ENCODE results near the gene TFF3.
A peak's percentile ranks its signal among the peaks of the same experiment; 100 is the strongest.

Gene TFF3

GRCh38 chr21:42315296-42315891 is at the start of gene TFF3:
Gene TFF3, minus strand, starts transcription at chr21:42315409. Its CDS starts 35 bp downstream, at chr21:42315374.
- TF ChIP-seq Cebpa-rat (IDR thresholded peaks at IDR 0.05), result no peak
- Histone ChIP-seq H3K27ac (no peak within 1 kb of the TSS), H3K4me3 (no peak within 1 kb of the TSS), H3K9ac (no peak within 1 kb of the TSS), H3K4me2 (peak within 1 kb of the TSS; percentile 61), H4K20me1 (no peaks in the 10 kb centered on the region), H3K36me3 (no peaks in the 10 kb centered on the region), H3K4me1 (peaks cover 95% of the 10 kb centered on the region), H3K9me3 (no peaks in the 10 kb centered on the region), H3K27me3 (no peaks in the 10 kb centered on the region; the same call in 1 of the 2 replicates)

- H3K27ac ChIP-seq, result no peak overlapping the region
- no peak overlapping the region for H3K4me2 ChIP-seq
- H3K9ac ChIP-seq, result no peak overlapping the region
- H3K4me3 ChIP-seq, result no peak overlapping the region
- no peaks in the 10 kb centered on the region for H3K27me3 ChIP-seq
- H3K4me1 ChIP-seq, result peaks cover 64% of the 10 kb centered on the region
- H3K9me3 ChIP-seq, result peaks cover 9% of the 10 kb centered on the region
- no peak for TF ChIP-seq Cebpa-rat (IDR thresholded peaks at IDR 0.05)
- H3K36me3 ChIP-seq, result no peaks in the 10 kb centered on the region
- no peaks in the 10 kb centered on the region for H4K20me1 ChIP-seq
These were observed 49.2 kb upstream of the TFF3 start for GRCh38 chr21:42364304-42364865.

GRCh38 chr21:42363312-42363711 is 48.1 kb upstream of the TFF3 start:
- TF ChIP-seq Cebpa-rat (IDR thresholded peaks at IDR 0.05), result no peak
- Histone ChIP-seq H3K4me1 (peaks cover 62% of the 10 kb centered on the region), H4K20me1 (no peaks in the 10 kb centered on the region), H3K9ac (no peak overlapping the region), H3K4me3 (no peak overlapping the region), H3K27ac (no peak overlapping the region), H3K9me3 (peaks cover 9% of the 10 kb centered on the region), H3K27me3 (no peaks in the 10 kb centered on the region), H3K4me2 (peak overlapping the region; percentile 45; the same call in 1 of the 2 replicates), H3K36me3 (no peaks in the 10 kb centered on the region)

- no peak overlapping the region for H3K4me3 ChIP-seq
- TF ChIP-seq Cebpa-rat (IDR thresholded peaks at IDR 0.05), result peak; percentile 53; the same call in 1 of the 2 replicates
- H3K4me2 ChIP-seq, result peak overlapping the region; percentile 45
- H3K27ac ChIP-seq, result no peak overlapping the region
- no peaks in the 10 kb centered on the region for H3K36me3 ChIP-seq
- H4K20me1 ChIP-seq, result no peaks in the 10 kb centered on the region
- no peak overlapping the region for H3K9ac ChIP-seq
- peaks cover 9% of the 10 kb centered on the region for H3K9me3 ChIP-seq
- H3K27me3 ChIP-seq, result no peaks in the 10 kb centered on the region
- peaks cover 58% of the 10 kb centered on the region for H3K4me1 ChIP-seq
These were observed 47.5 kb upstream of the TFF3 start for GRCh38 chr21:42362700-42363099.

GRCh38 chr21:42362198-42362597 is 47.0 kb upstream of the TFF3 start:
- no peaks in the 10 kb centered on the region for H3K36me3 ChIP-seq
- no peaks in the 10 kb centered on the region for H3K27me3 ChIP-seq
- H4K20me1 ChIP-seq, result no peaks in the 10 kb centered on the region
- peak overlapping the region; percentile 45 for H3K4me2 ChIP-seq
- TF ChIP-seq Cebpa-rat (IDR thresholded peaks at IDR 0.05), result no peak
- H3K4me3 ChIP-seq, result no peak overlapping the region
- H3K27ac ChIP-seq, result no peak overlapping the region
- no peak overlapping the region for H3K9ac ChIP-seq
- H3K4me1 ChIP-seq, result peaks cover 53% of the 10 kb centered on the region
- peaks cover 9% of the 10 kb centered on the region for H3K9me3 ChIP-seq

- H3K36me3 ChIP-seq, result no peaks in the 10 kb centered on the region
- H4K20me1 ChIP-seq, result no peaks in the 10 kb centered on the region
- H3K4me3 ChIP-seq, result no peak overlapping the region
- no peaks in the 10 kb centered on the region for H3K27me3 ChIP-seq
- H3K27ac ChIP-seq, result no peak overlapping the region
- no peak for TF ChIP-seq Cebpa-rat (IDR thresholded peaks at IDR 0.05)
- H3K4me1 ChIP-seq, result peaks cover 46% of the 10 kb centered on the region
- H3K9ac ChIP-seq, result no peak overlapping the region
- H3K4me2 ChIP-seq, result no peak overlapping the region
- peaks cover 14% of the 10 kb centered on the region for H3K9me3 ChIP-seq
These were observed 46.1 kb upstream of the TFF3 start for GRCh38 chr21:42361286-42361685.

GRCh38 chr21:42360317-42360716 is 45.1 kb upstream of the TFF3 start:
- peaks cover 36% of the 10 kb centered on the region for H3K4me1 ChIP-seq
- H3K27ac ChIP-seq, result no peak overlapping the region

GRCh38 chr21:42358937-42359336 is 43.7 kb upstream of the TFF3 start:
- H3K27ac ChIP-seq, result no peak overlapping the region
- H3K4me2 ChIP-seq, result no peak overlapping the region
- TF ChIP-seq Cebpa-rat (IDR thresholded peaks at IDR 0.05), result no peak

More at GRCh38 chr21:42360317-42360716, 45.1 kb upstream of the TFF3 start:
- TF ChIP-seq Cebpa-rat (IDR thresholded peaks at IDR 0.05), result no peak
- no peaks in the 10 kb centered on the region for H4K20me1 ChIP-seq
- H3K4me2 ChIP-seq, result no peak overlapping the region
- no peaks in the 10 kb centered on the region for H3K27me3 ChIP-seq
- no peak overlapping the region for H3K9ac ChIP-seq
- no peak overlapping the region for H3K4me3 ChIP-seq
- H3K36me3 ChIP-seq, result no peaks in the 10 kb centered on the region
- H3K9me3 ChIP-seq, result peaks cover 24% of the 10 kb centered on the region

GRCh38 chr21:42358261-42358660 is 43.1 kb upstream of the TFF3 start:
- Histone ChIP-seq H3K36me3 (no peaks in the 10 kb centered on the region), H3K4me2 (no peak overlapping the region), H3K4me3 (no peak overlapping the region), H3K27ac (no peak overlapping the region), H3K9ac (no peak overlapping the region), H3K9me3 (peaks cover 42% of the 10 kb centered on the region), H3K27me3 (no peaks in the 10 kb centered on the region), H4K20me1 (no peaks in the 10 kb centered on the region), H3K4me1 (peaks cover 32% of the 10 kb centered on the region)
- TF ChIP-seq Cebpa-rat (IDR thresholded peaks at IDR 0.05), result no peak

More at GRCh38 chr21:42358937-42359336, 43.7 kb upstream of the TFF3 start:
- H3K4me3 ChIP-seq, result no peak overlapping the region
- peaks cover 38% of the 10 kb centered on the region for H3K9me3 ChIP-seq
- no peaks in the 10 kb centered on the region for H3K36me3 ChIP-seq
- H3K4me1 ChIP-seq, result peaks cover 28% of the 10 kb centered on the region
- no peaks in the 10 kb centered on the region for H3K27me3 ChIP-seq
- H3K9ac ChIP-seq, result no peak overlapping the region
- no peaks in the 10 kb centered on the region for H4K20me1 ChIP-seq

GRCh38 chr21:42357307-42357706 is 42.1 kb upstream of the TFF3 start:
- no peak for TF ChIP-seq Cebpa-rat (IDR thresholded peaks at IDR 0.05)
- Histone ChIP-seq H3K4me3 (no peak overlapping the region), H3K4me1 (peaks cover 24% of the 10 kb centered on the region), H3K27ac (no peak overlapping the region), H3K4me2 (no peak overlapping the region), H3K9me3 (peaks cover 42% of the 10 kb centered on the region), H3K27me3 (no peaks in the 10 kb centered on the region), H3K9ac (no peak overlapping the region), H4K20me1 (no peaks in the 10 kb centered on the region), H3K36me3 (no peaks in the 10 kb centered on the region)
